ENCODE measurements around the gene BCKDK. TPM values are rescaled to one million over a fixed set of nuclear protein-coding genes. Genes with fewer than 3 reads are reported as not detected.

Gene BCKDK
- total and polyA plus RNA-seq, 2 of the 8 experiments (the other 6 are each of a cell fraction or from before 2014, with no cell fraction given) = 49.6 to 77.1 TPM

DNA sequence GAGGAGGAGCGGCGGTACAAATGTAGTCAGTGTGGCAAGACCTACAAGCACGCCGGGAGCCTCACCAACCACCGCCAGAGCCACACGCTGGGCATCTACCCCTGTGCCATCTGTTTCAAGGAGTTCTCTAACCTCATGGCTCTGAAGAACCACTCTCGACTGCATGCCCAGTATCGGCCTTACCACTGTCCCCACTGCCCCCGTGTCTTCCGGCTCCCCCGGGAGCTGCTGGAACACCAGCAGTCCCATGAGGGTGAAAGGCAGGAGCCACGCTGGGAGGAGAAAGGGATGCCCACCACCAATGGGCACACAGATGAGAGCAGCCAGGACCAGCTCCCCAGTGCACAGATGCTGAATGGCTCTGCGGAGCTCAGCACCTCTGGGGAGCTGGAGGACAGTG lies 31.2 kb upstream of the BCKDK start:
- H3K4me3 ChIP-seq (ENCODE audit: extremely low read depth in 1 of 4, insufficient read depth in 2 of 4, low read depth in 3 of 4, low read length in 4 of 4) = no peak overlapping the region
- H3K4ac ChIP-seq (replicated peaks; ENCODE audit: insufficient read length, low read depth, low read length) = no peak overlapping the region
- H3K79me1 ChIP-seq (ENCODE audit: low read depth, low read length) = peaks cover 7% of the 10 kb centered on the region; the same call in 1 of the 2 replicates
- FAIRE-seq (no peak), DNase-seq (ENCODE audit: low read depth in 1 of 2, low spot score in 2 of 2) (no peak)
- no peak overlapping the region for H3K56ac ChIP-seq (replicated peaks; ENCODE audit: insufficient read length, low read depth, low read length)
- no peak overlapping the region for H3K23ac ChIP-seq (ENCODE audit: insufficient read length)
- no peak overlapping the region for H2BK5ac ChIP-seq (ENCODE audit: low read depth, low read length)
- H4K8ac ChIP-seq (ENCODE audit: extremely low read depth, insufficient read depth, low read length) = peak overlapping the region; percentile 46; the same call in 1 of the 2 replicates
- POLR2A ChIA-PET (ENCODE audit: partially characterized antibody) = interaction anchor here (0.9 to 4.9 kb wide), 4 partner anchors 9 to 92 kb away, joined by 3 to 26 read pairs (median 5); partner anchors contain the start of genes HSD3B7 and VKORC1
- H2AK5ac ChIP-seq (ENCODE audit: low read depth, low read length) = no peak overlapping the region
- no peak overlapping the region for H3K14ac ChIP-seq (ENCODE audit: insufficient read length)
- H4K91ac ChIP-seq (replicated peaks; ENCODE audit: insufficient read length, low read length) = no peak overlapping the region
- no peak overlapping the region for H2BK20ac ChIP-seq (ENCODE audit: low read length)
- no peak overlapping the region for H4K5ac ChIP-seq (ENCODE audit: insufficient read length, low read depth, low read length)
- H2AFZ ChIP-seq (ENCODE audit: low read length) = no peak overlapping the region
- peaks cover 8 to 30% of the 10 kb centered on the region in 2 experiments for H4K20me1 ChIP-seq (replicated peaks in 1 of 2; ENCODE audit: control insufficient read depth in 1 of 2, insufficient read depth in 2 of 2, low read length in 2 of 2)
- H3K18ac ChIP-seq (ENCODE audit: extremely low read depth, low read length) = no peak overlapping the region
- H3K27ac ChIP-seq (ENCODE audit: low read depth, low read length) = no peak overlapping the region
- H2BK12ac ChIP-seq (ENCODE audit: low read depth, low read length) = no peak overlapping the region
- no peak overlapping the region for H3K4me2 ChIP-seq (ENCODE audit: insufficient read depth in 1 of 2, low read depth in 2 of 2, low read length in 2 of 2)
- H2BK15ac ChIP-seq (ENCODE audit: low read length) = no peak overlapping the region
- peaks cover 0 to 1% (median 0%) of the 10 kb centered on the region in 4 experiments; a peak in 2 of 7 replicates for H3K4me1 ChIP-seq (replicated peaks in 1 of 4; ENCODE audit: control insufficient read depth in 3 of 4, insufficient read depth in 4 of 4, low read length in 3 of 4)
- H3K27me3 ChIP-seq (replicated peaks in 1 of 4; ENCODE audit: control insufficient read depth in 3 of 4, extremely low read depth in 1 of 4, insufficient read depth in 3 of 4, low read length in 3 of 4) = no peaks in the 10 kb centered on the region
- H3K23me2 ChIP-seq (ENCODE audit: low read depth, low read length) = peaks cover 7% of the 10 kb centered on the region; the same call in 1 of the 2 replicates
- CTCF ChIA-PET (ENCODE audit: partially characterized antibody) = interaction anchor here (0.6 to 2.1 kb wide), 5 partner anchors 15 to 91 kb away, joined by 3 to 10 read pairs (median 3); no protein-coding TSS in a partner anchor
- peaks cover 5 to 48% (median 28%) of the 10 kb centered on the region in 4 experiments; a peak in 7 of 8 replicates for H3K36me3 ChIP-seq (ENCODE audit: control insufficient read depth in 2 of 4, insufficient read depth in 4 of 4, low read length in 3 of 4)
- peaks cover 6 to 48% of the 10 kb centered on the region in 2 experiments for H3K79me2 ChIP-seq (ENCODE audit: control insufficient read depth in 1 of 2, insufficient read depth in 2 of 2, low read length in 2 of 2)
- no peak overlapping the region for H2BK120ac ChIP-seq (replicated peaks; ENCODE audit: low read depth, low read length)
- H3K9me3 ChIP-seq (ENCODE audit: insufficient read depth in 2 of 2, low read depth in 1 of 2, low read length in 1 of 2) = no peaks in the 10 kb centered on the region
- 95% methylated on average over 13 of the region's 13 CpGs; no CpG with 5 or more reads in 1 of the 2 experiments for WGBS, 2 experiments (ENCODE audit: extremely low coverage in 1 of 2, insufficient coverage in 1 of 2, insufficient read length in 1 of 2, insufficient replicate concordance in 2 of 2, low coverage in 1 of 2, low lambda C conversion rate in 2 of 2, missing lambda C conversion rate in 1 of 2)
- H3K9ac ChIP-seq (replicated peaks in 1 of 4; ENCODE audit: extremely low read depth in 1 of 4, low read depth in 3 of 4, low read length in 3 of 4) = no peak overlapping the region
- TF ChIP-seq RBBP5 (IDR thresholded peaks at IDR 0.05; ENCODE audit: borderline replicate concordance, low read depth, low read length) = no peak
- TF ChIP-seq SP4 (IDR thresholded peaks at IDR 0.05; ENCODE audit: low read length) = no peak
- no peak for TF ChIP-seq CHD1 (IDR thresholded peaks at IDR 0.05; ENCODE audit: low read depth, low read length)
- no peak for TF ChIP-seq SIRT6 (IDR thresholded peaks at IDR 0.05; ENCODE audit: low read length)
